HCT116 (cell line): ENCODE data around the gene RRAGD.

Experiments
- CEBPB ChIP-seq: IDR thresholded peaks from 2 replicates; pipeline ENCODE4 v1.6.1; 2012; ENCODE audit warnings: low read depth
- EZH2 ChIP-seq: fragments of 200-600 bp; sonication (generic); IDR thresholded peaks from 2 replicates; pipeline ENCODE4 v1.6.1; 2017; ENCODE audit warnings: antibody characterized with exemption, mixed run types
- FOSL1 ChIP-seq: IDR thresholded peaks from 2 replicates; pipeline ENCODE4 v1.6.1; 2012; ENCODE audit warnings: low read depth
- POLR2AphosphoS5 ChIP-seq: IDR thresholded peaks from 2 replicates; pipeline ENCODE4 v1.6.1; 2011; ENCODE audit warnings: mild to moderate bottlenecking, low read depth, low read length, moderate library complexity
- SIN3A ChIP-seq: IDR thresholded peaks from 2 replicates; pipeline ENCODE4 v1.6.1; 2012; ENCODE audit warnings: low read depth
- YY1 ChIP-seq: IDR thresholded peaks from 2 replicates; pipeline ENCODE4 v1.6.1; 2011; ENCODE audit warnings: low read length, low read depth, moderate library complexity, mild to moderate bottlenecking; ENCODE audit not compliant: insufficient replicate concordance; ENCODE audit errors: extremely low read depth
- TF ChIP-seq, protein P1 (sequence below), 3 experiments: fragments of 200-600 bp in 1 of 3; sonication (generic) in 1 of 3; IDR thresholded peaks in 2 of 3; conservative IDR thresholded peaks in 1 of 3; 2 replicates each; pipeline ENCODE4 v1.5.1; 2012 to 2017; ENCODE audit warnings: low read depth in 2 of 3, low read length in 2 of 3, antibody characterized with exemption in 1 of 3, borderline replicate concordance in 1 of 3, control low read depth in 1 of 3, mild to moderate bottlenecking in 1 of 3, mixed read lengths in 1 of 3, mixed run types in 1 of 3, moderate library complexity in 1 of 3; ENCODE audit not compliant: insufficient read depth in 1 of 3
- TF ChIP-seq, protein P2 (sequence below): IDR thresholded peaks from 2 replicates; pipeline ENCODE4 v1.6.1; 2011; ENCODE audit warnings: mild to moderate bottlenecking, low read length, moderate library complexity; ENCODE audit not compliant: insufficient replicate concordance; ENCODE audit errors: extremely low read depth
- TF ChIP-seq, protein P3 (sequence below): IDR thresholded peaks from 2 replicates; pipeline ENCODE4 v1.6.1; 2012; ENCODE audit warnings: low read depth

DNA sequence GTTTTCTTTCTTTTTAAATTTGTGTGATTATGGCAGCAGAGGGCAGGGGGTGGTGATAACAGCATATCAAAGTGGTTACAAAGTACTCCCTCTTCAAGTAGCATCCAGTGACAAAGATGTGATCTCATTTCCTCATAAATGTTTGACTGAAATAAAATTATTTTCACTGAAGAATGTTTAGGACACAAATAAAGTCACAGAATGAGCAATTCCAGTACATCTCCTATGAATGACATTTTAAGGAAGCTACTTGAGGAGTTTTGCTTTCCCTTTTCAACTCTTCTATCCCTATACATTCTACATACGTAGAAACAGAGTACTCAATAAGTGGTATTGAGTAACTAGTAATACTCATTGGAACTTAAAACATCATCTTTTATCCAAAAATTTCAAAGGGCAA, 83.1 kb downstream of the RRAGD start:
- TF ChIP-seq, protein P1, sequence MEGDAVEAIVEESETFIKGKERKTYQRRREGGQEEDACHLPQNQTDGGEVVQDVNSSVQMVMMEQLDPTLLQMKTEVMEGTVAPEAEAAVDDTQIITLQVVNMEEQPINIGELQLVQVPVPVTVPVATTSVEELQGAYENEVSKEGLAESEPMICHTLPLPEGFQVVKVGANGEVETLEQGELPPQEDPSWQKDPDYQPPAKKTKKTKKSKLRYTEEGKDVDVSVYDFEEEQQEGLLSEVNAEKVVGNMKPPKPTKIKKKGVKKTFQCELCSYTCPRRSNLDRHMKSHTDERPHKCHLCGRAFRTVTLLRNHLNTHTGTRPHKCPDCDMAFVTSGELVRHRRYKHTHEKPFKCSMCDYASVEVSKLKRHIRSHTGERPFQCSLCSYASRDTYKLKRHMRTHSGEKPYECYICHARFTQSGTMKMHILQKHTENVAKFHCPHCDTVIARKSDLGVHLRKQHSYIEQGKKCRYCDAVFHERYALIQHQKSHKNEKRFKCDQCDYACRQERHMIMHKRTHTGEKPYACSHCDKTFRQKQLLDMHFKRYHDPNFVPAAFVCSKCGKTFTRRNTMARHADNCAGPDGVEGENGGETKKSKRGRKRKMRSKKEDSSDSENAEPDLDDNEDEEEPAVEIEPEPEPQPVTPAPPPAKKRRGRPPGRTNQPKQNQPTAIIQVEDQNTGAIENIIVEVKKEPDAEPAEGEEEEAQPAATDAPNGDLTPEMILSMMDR (IDR thresholded peaks at IDR 0.05 in 2 of 3, conservative IDR thresholded peaks at IDR 0.05 in 1 of 3; ENCODE audit: borderline replicate concordance in 1 of 3, insufficient read depth in 1 of 3, low read depth in 2 of 3, low read length in 2 of 3), result no peak
- TF ChIP-seq EZH2, result no peak
- no peak for TF ChIP-seq YY1
- TF ChIP-seq, protein P2, sequence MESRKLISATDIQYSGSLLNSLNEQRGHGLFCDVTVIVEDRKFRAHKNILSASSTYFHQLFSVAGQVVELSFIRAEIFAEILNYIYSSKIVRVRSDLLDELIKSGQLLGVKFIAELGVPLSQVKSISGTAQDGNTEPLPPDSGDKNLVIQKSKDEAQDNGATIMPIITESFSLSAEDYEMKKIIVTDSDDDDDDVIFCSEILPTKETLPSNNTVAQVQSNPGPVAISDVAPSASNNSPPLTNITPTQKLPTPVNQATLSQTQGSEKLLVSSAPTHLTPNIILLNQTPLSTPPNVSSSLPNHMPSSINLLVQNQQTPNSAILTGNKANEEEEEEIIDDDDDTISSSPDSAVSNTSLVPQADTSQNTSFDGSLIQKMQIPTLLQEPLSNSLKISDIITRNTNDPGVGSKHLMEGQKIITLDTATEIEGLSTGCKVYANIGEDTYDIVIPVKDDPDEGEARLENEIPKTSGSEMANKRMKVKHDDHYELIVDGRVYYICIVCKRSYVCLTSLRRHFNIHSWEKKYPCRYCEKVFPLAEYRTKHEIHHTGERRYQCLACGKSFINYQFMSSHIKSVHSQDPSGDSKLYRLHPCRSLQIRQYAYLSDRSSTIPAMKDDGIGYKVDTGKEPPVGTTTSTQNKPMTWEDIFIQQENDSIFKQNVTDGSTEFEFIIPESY, result no peak
- no peak for TF ChIP-seq CEBPB
- no peak for TF ChIP-seq FOSL1
- no peak for TF ChIP-seq SIN3A
- TF ChIP-seq, protein P3, sequence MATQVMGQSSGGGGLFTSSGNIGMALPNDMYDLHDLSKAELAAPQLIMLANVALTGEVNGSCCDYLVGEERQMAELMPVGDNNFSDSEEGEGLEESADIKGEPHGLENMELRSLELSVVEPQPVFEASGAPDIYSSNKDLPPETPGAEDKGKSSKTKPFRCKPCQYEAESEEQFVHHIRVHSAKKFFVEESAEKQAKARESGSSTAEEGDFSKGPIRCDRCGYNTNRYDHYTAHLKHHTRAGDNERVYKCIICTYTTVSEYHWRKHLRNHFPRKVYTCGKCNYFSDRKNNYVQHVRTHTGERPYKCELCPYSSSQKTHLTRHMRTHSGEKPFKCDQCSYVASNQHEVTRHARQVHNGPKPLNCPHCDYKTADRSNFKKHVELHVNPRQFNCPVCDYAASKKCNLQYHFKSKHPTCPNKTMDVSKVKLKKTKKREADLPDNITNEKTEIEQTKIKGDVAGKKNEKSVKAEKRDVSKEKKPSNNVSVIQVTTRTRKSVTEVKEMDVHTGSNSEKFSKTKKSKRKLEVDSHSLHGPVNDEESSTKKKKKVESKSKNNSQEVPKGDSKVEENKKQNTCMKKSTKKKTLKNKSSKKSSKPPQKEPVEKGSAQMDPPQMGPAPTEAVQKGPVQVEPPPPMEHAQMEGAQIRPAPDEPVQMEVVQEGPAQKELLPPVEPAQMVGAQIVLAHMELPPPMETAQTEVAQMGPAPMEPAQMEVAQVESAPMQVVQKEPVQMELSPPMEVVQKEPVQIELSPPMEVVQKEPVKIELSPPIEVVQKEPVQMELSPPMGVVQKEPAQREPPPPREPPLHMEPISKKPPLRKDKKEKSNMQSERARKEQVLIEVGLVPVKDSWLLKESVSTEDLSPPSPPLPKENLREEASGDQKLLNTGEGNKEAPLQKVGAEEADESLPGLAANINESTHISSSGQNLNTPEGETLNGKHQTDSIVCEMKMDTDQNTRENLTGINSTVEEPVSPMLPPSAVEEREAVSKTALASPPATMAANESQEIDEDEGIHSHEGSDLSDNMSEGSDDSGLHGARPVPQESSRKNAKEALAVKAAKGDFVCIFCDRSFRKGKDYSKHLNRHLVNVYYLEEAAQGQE, result no peak
- TF ChIP-seq POLR2AphosphoS5, result no peak
